HepG2 (cell line): ENCODE data around the gene ARL16. TPM values are rescaled to one million over a fixed set of nuclear protein-coding genes. Genes with fewer than 3 reads are reported as not detected.

ENCODE experiments used
- ARHGAP35 ChIP-seq: sonication (generic); formaldehyde crosslinking; IDR thresholded peaks from 2 replicates; pipeline ENCODE4 v1.9.0; 2022; ENCODE audit warnings: mild to moderate bottlenecking, inconsistent platforms, moderate library complexity, missing genetic modification reagents, borderline replicate concordance
- ATF7 ChIP-seq, 2 experiments: fragments of 450-650 bp in 1 of 2; sonication (generic) in 1 of 2; formaldehyde crosslinking in 1 of 2; IDR thresholded peaks; 2 replicates each; pipeline versions ENCODE4 v1.4.0 to v1.6.1; 2016 to 2020; ENCODE audit warnings: antibody characterized with exemption in 1 of 2, mild to moderate bottlenecking in 1 of 2, missing genetic modification reagents in 1 of 2
- CENPBD1 ChIP-seq: sonication (generic); formaldehyde crosslinking; IDR thresholded peaks from 2 replicates; pipeline ENCODE4 v1.8.0; 2022; ENCODE audit warnings: missing genetic modification reagents, low read depth, mild to moderate bottlenecking, borderline replicate concordance
- ERF ChIP-seq: IDR thresholded peaks from 2 replicates; pipeline ENCODE4 v1.6.1; 2018; ENCODE audit warnings: missing biosample characterization, missing genetic modification reagents
- FOXA1 ChIP-seq, 2 experiments: fragments of 450-650 bp in 1 of 2; sonication (generic) in 1 of 2; formaldehyde crosslinking in 1 of 2; IDR thresholded peaks; 2 replicates each; pipeline versions ENCODE4 v1.4.0 to v1.6.1; 2016 to 2020; ENCODE audit warnings: missing genetic modification reagents in 1 of 2
- HBP1 ChIP-seq: IDR thresholded peaks from 2 replicates; pipeline ENCODE4 v1.6.1; 2016; ENCODE audit warnings: low read depth, control low read depth
- HDAC2 ChIP-seq: sonication (generic); formaldehyde crosslinking; IDR thresholded peaks from 2 replicates; pipeline ENCODE4 v1.4.0; 2020; ENCODE audit warnings: missing genetic modification reagents
- HNF4A ChIP-seq: sonication (generic); formaldehyde crosslinking; IDR thresholded peaks from 2 replicates; pipeline ENCODE4 v1.4.0; 2020; ENCODE audit warnings: missing genetic modification reagents
- HNRNPH1 ChIP-seq: fragments of 200-400 bp; formaldehyde crosslinking; optimal IDR thresholded peaks from 2 replicates; pipeline ENCODE3; 2017; ENCODE audit warnings: mild to moderate bottlenecking, low read depth, low read length
- MTF1 ChIP-seq: sonication (generic); formaldehyde crosslinking; IDR thresholded peaks from 2 replicates; pipeline ENCODE4 v1.5.0; 2020; ENCODE audit warnings: missing genetic modification reagents
- U2AF2 ChIP-seq: fragments of 200-400 bp; formaldehyde crosslinking; IDR thresholded peaks from 2 replicates; pipeline ENCODE4 v1.6.1; 2017; ENCODE audit warnings: low read depth, mild to moderate bottlenecking, low read length
- ZNF101 ChIP-seq: sonication (generic); formaldehyde crosslinking; IDR thresholded peaks from 2 replicates; pipeline ENCODE4 v1.4.0; 2020; ENCODE audit warnings: mild to moderate bottlenecking, low read depth, missing genetic modification reagents, borderline replicate concordance
- ZNF251 ChIP-seq: sonication (generic); formaldehyde crosslinking; IDR thresholded peaks from 2 replicates; pipeline ENCODE4 v1.9.0; 2021; ENCODE audit warnings: mild to moderate bottlenecking, missing genetic modification reagents
- ZNF318 ChIP-seq: sonication (generic); formaldehyde crosslinking; IDR thresholded peaks from 2 replicates; pipeline ENCODE4 v1.4.0; 2020; ENCODE audit warnings: mild to moderate bottlenecking, missing genetic modification reagents
- ZNF329 ChIP-seq: sonication (generic); formaldehyde crosslinking; IDR thresholded peaks from 2 replicates; pipeline ENCODE4 v1.9.0; 2021; ENCODE audit warnings: low read depth, mild to moderate bottlenecking, missing genetic modification reagents
- ZNF616 ChIP-seq: sonication (generic); formaldehyde crosslinking; IDR thresholded peaks from 2 replicates; pipeline ENCODE4 v1.5.0; 2020; ENCODE audit warnings: low read depth, mild to moderate bottlenecking, missing genetic modification reagents
- polyA plus RNA-seq, 8 experiments: library from polyadenylated mRNA; depleted of rRNA in 3 of 8; stranded (reverse) in 7 of 8; unstranded in 1 of 8; fragments of >200 nt; fragmentation: Illumina TruSeq in 4 of 8; extraction: Trizol in 4 of 8; gene quantifications; 2 replicates each; pipeline versions ENCODE4 v1.2.1 to v1.2.3, GENCODE V29; 2011 to 2016; ENCODE audit warnings: low read depth in 4 of 8, missing spikeins in 1 of 8, mixed read lengths in 1 of 8; ENCODE audit not compliant: insufficient read depth in 1 of 8
- total RNA-seq, 5 experiments: library from RNA; depleted of rRNA; stranded (reverse); fragments of >200 nt; fragmentation: Illumina TruSeq; extraction: Trizol; gene quantifications; 2 replicates each; pipeline ENCODE4 v1.2.3, GENCODE V29; 2016; ENCODE audit warnings: low read depth in 1 of 5

ARL16 gene
- total and polyA plus RNA-seq, 2 of the 13 experiments (the other 11 are each of a cell fraction or from before 2014, with no cell fraction given), result 20.8 to 30.8 TPM

- TF ChIP-seq HNF4A (CRISPR knock-in tag) (peak; percentile 32), CENPBD1 (CRISPR knock-in tag) (no peak), MTF1 (CRISPR knock-in tag) (no peak; the same call in 1 of the 2 replicates), ATF7 (IDR thresholded peaks at IDR 0.05) (no peak), ATF7 (CRISPR knock-in tag; IDR thresholded peaks at IDR 0.05) (no peak), HDAC2 (CRISPR knock-in tag) (peak; percentile 72), U2AF2 (no peak), ZNF318 (no peak), ZNF329 (CRISPR knock-in tag) (peak; percentile 91), ZNF101 (CRISPR knock-in tag) (no peak), ZNF251 (CRISPR knock-in tag) (no peak), FOXA1 (IDR thresholded peaks at IDR 0.05) (no peak), FOXA1 (CRISPR knock-in tag; IDR thresholded peaks at IDR 0.05) (peak; percentile 79), HNRNPH1 (no peak), HBP1 (CRISPR knock-in tag) (peak; percentile 97), ERF (CRISPR knock-in tag) (peak; percentile 97), ARHGAP35 (CRISPR knock-in tag) (peak; percentile 93; the same call in 1 of the 2 replicates), ZNF616 (CRISPR knock-in tag) (peak; percentile 55; the same call in 1 of the 2 replicates)
Measured at GRCh38 chr17:81636505-81637288, 46.9 kb downstream of the ARL16 start, which contains the start of the genes NPLOC4 and TSPAN10 (continued).
